ENCODE data around the gene PRELP.
"Not testable (repeated sequence)": the region's sequence is repeated elsewhere in the genome, so short reads cannot be mapped to it uniquely, and the experiment has no call there.

PRELP gene

GRCh38 chr1:203444171-203444576 is 31.4 kb upstream of the PRELP start:
- ATAC-seq = no peak
- no peak for TF ChIP-seq ZC3H10 (CRISPR knock-in tag; IDR thresholded peaks at IDR 0.05)
- no peak for TF ChIP-seq ZNF8 (CRISPR knock-in tag; IDR thresholded peaks at IDR 0.05)
- no peak for TF ChIP-seq CREB5 (CRISPR knock-in tag; IDR thresholded peaks at IDR 0.05; ENCODE audit: low read depth)
- TF ChIP-seq TCF4 (CRISPR knock-in tag; IDR thresholded peaks at IDR 0.05; ENCODE audit: borderline replicate concordance) = no peak
- no peak for TF ChIP-seq CSRNP3 (CRISPR knock-in tag; IDR thresholded peaks at IDR 0.05)
- no peak for TF ChIP-seq ISL1 (CRISPR knock-in tag; IDR thresholded peaks at IDR 0.05)
- TF ChIP-seq OSR1 (CRISPR knock-in tag; IDR thresholded peaks at IDR 0.05) = no peak
- no peak for TF ChIP-seq BACH2 (CRISPR knock-in tag; IDR thresholded peaks at IDR 0.05; ENCODE audit: borderline replicate concordance)
- no peak for TF ChIP-seq POU6F1 (CRISPR knock-in tag; IDR thresholded peaks at IDR 0.05; ENCODE audit: borderline replicate concordance, low read depth)
- TF ChIP-seq GLIS3 (CRISPR knock-in tag; IDR thresholded peaks at IDR 0.05) = no peak
- TF ChIP-seq ZNF565 (CRISPR knock-in tag; conservative IDR thresholded peaks at IDR 0.05; ENCODE audit: low read depth) = no peak
- TF ChIP-seq SNAI2 (CRISPR knock-in tag; IDR thresholded peaks at IDR 0.05) = no peak
- TF ChIP-seq ESRRG (CRISPR knock-in tag; IDR thresholded peaks at IDR 0.05) = no peak
- no peak for TF ChIP-seq ARNTL (CRISPR knock-in tag; IDR thresholded peaks at IDR 0.05; ENCODE audit: borderline replicate concordance, low read depth)
- no peak for TF ChIP-seq ZNF70 (CRISPR knock-in tag; IDR thresholded peaks at IDR 0.05)
- TF ChIP-seq ZFP3 (CRISPR knock-in tag; IDR thresholded peaks at IDR 0.05) = no peak

GRCh38 chr1:203447151-203447550 is 28.5 kb upstream of the PRELP start:
- TF ChIP-seq ZNF8 (CRISPR knock-in tag; IDR thresholded peaks at IDR 0.05) = no peak
- no peak for TF ChIP-seq BACH2 (CRISPR knock-in tag; IDR thresholded peaks at IDR 0.05; ENCODE audit: borderline replicate concordance)
- no peak for TF ChIP-seq CREB5 (CRISPR knock-in tag; IDR thresholded peaks at IDR 0.05; ENCODE audit: low read depth)
- no peak for TF ChIP-seq ZNF565 (CRISPR knock-in tag; conservative IDR thresholded peaks at IDR 0.05; ENCODE audit: low read depth)
- no peak for TF ChIP-seq PPARA (CRISPR knock-in tag; IDR thresholded peaks at IDR 0.05; ENCODE audit: borderline replicate concordance)
- no peak for TF ChIP-seq ZC3H10 (CRISPR knock-in tag; IDR thresholded peaks at IDR 0.05)
- no peak for TF ChIP-seq ARNTL (CRISPR knock-in tag; IDR thresholded peaks at IDR 0.05; ENCODE audit: borderline replicate concordance, low read depth)
- no peak for TF ChIP-seq ESRRG (CRISPR knock-in tag; IDR thresholded peaks at IDR 0.05)
- TF ChIP-seq GLIS3 (CRISPR knock-in tag; IDR thresholded peaks at IDR 0.05) = no peak
- no peak for TF ChIP-seq POU6F1 (CRISPR knock-in tag; IDR thresholded peaks at IDR 0.05; ENCODE audit: borderline replicate concordance, low read depth)
- TF ChIP-seq ZFP30 (CRISPR knock-in tag; IDR thresholded peaks at IDR 0.05) = no peak
- TF ChIP-seq ZFP3 (CRISPR knock-in tag; IDR thresholded peaks at IDR 0.05) = no peak
- no peak for TF ChIP-seq ISL1 (CRISPR knock-in tag; IDR thresholded peaks at IDR 0.05)
- TF ChIP-seq TCF4 (CRISPR knock-in tag; IDR thresholded peaks at IDR 0.05; ENCODE audit: borderline replicate concordance) = no peak
- TF ChIP-seq SNAI2 (CRISPR knock-in tag; IDR thresholded peaks at IDR 0.05) = no peak
- TF ChIP-seq CSDC2 (CRISPR knock-in tag; IDR thresholded peaks at IDR 0.05) = no peak
- TF ChIP-seq PATZ1 (CRISPR knock-in tag; IDR thresholded peaks at IDR 0.05; ENCODE audit: borderline replicate concordance) = no peak
- no peak for ATAC-seq

- ATAC-seq = not testable (repeated sequence)
Measured at GRCh38 chr1:203447598-203447997, 28.0 kb upstream of the PRELP start.

Data from SK-N-SH treated with all-trans-retinoic acid at 6 μM for 48 hours (cell line).